IPS DF 4.7 (cell line): Measurements from ENCODE around the gene AEBP2.
"Not testable (repeated sequence)": the region's sequence is repeated elsewhere in the genome, so short reads cannot be mapped to it uniquely, and the experiment has no call there.

Experiments used
- DNase-seq: peaks from one replicate; pipeline ENCODE4 v3.0.0-alpha.2; 2013; ENCODE audit warnings: low spot score; ENCODE audit errors: extremely low read depth

Gene AEBP2

DNA sequence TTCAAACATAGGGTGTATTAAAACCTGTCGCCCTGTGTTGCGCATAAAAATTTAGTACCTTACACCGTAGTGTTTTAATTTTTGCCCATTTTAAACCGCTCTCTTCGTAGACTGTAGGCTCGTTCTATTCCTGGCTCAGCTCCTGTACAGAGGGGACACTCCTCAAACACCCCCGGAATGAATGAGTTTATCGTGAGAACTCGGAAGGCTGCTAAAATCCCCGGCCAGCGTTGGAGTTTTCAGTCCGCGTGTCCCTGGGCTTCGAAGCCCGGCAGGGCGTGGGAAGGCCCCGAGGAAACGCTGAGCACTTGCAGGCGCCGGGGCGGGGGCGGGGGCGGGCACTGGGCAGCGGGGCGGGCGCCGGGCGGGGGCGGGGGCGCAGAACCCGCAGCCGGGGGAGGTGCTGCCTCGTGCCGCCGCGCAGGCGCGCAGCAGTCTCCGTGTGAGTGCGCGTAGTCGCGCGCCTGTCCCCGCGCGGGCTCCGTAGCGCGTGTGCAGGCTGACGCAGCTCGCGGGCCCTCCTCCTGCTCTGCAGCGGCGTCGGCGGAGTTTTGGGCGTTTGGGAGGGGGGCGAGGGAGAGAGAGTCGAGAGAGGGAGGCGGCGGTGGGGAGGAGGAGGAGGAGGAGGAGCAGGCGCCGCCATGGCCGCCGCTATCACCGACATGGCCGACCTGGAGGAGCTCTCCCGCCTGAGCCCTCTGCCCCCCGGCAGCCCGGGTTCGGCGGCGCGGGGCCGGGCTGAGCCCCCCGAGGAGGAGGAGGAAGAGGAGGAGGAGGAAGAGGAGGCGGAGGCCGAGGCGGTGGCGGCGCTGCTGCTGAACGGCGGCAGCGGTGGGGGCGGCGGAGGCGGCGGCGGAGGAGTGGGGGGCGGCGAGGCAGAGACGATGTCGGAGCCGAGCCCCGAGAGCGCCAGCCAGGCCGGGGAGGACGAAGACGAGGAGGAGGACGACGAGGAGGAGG, at the start of gene AEBP2:
Gene AEBP2, plus strand, starts transcription at position 434 of the 960 bp plus-strand sequence. Its CDS starts 208 bp downstream, at position 642.
- DNase-seq: no peak

DNA sequence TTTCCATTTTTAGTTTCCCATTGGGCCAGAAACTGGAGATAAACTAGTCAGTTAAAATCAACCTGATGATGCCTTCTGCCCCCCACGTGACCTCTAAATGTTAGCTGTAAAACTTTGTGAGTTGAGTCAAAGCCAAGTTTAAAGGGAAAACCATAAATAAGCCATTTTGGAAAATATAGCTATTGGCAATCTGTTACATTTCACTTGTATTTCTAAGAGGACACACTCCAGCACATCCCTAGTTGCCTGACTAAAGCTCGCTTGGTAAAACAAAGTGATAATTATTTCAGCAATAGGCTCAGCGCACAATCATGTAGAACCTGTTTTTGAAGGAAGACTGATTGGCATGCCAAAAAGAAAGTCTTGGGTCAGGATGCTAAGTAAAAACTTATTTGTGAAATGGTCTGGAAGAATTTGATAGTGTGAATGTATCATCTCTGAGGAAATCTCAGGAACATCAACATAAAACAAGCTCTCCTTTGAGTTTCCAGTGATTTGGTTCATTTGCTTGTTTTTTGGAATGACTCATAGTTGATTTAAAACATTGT, 49.2 kb upstream of the AEBP2 start:
- DNase-seq: no peak

DNA sequence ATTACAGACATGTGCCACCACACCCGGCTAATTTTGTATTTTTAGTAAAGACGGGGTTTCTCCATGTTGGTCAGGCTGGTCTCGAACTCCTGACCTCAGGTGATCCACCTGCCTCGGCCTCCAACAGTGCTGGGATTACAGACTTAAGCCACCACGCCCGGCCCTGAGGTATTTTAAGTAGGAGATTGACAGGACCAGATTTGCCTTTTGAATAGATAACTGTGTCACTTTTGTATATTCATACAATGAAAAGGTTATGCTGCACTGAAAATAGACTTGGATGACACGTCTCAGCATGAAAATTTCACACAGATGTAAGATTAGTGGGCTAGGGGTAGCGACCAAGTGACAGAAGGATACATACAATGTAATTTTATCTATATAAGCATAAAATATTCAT, 46.6 kb upstream of the AEBP2 start:
- DNase-seq: not testable (repeated sequence)

DNA sequence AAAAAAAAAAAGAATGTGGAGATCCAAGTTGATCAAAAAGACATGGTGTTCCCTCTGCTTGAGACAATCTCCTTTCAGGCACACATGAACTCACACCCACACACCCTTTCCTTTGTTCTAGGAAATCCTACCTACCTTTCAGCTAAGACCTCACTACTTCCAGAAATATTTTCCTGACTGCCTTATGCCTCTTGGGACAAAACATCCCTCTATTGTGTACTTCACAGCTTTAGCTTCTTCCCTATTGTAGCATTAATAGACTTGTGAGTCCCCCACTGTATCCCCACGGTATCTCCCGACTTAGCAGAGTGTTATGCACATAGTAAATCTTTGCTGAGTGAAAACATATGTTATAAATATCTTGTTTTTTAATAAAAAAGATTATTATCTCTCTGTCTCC, 44.9 kb upstream of the AEBP2 start:
- no peak for DNase-seq

- no peak for DNase-seq
Observed at GRCh38 chr12:19397534-19397933, 41.8 kb upstream of the AEBP2 start.

GRCh38 chr12:19398376-19399363, 40.6 kb upstream of the AEBP2 start:
- DNase-seq: no peak

DNA sequence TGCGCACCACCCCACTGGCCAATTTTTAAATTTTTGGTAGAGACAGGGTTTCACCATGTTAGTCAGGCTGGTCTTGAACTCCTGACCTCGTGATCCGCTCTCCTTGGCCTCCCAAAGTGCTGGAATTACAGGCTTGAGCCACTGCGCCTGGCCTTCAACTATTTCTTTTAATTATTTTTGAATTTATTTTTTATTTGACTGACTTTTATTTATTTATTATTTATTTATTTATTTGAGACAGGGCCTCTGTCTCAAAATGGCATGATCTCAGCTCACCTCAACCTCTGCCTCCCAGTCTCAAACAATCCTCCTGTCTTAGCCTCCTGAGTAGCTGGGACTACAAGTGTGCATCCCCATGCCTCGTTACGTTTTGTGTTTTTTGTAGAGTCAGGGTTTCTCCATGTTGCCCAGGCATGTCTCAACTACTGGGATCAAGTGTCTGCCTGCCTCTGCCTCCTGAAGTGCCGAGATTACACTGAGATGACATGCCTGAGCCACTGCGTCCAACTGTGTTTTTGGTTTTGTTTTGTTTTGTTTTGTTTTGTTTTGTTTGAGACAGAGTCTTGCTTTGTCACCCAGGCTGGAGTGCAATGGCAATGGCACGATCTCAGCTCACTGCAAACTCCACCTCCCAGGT, 38.5 kb upstream of the AEBP2 start:
- DNase-seq: not testable (repeated sequence)

GRCh38 chr12:19402211-19402610, 37.1 kb upstream of the AEBP2 start:
- DNase-seq: no peak

GRCh38 chr12:19402743-19403431, 36.4 kb upstream of the AEBP2 start:
- DNase-seq: no peak

DNA sequence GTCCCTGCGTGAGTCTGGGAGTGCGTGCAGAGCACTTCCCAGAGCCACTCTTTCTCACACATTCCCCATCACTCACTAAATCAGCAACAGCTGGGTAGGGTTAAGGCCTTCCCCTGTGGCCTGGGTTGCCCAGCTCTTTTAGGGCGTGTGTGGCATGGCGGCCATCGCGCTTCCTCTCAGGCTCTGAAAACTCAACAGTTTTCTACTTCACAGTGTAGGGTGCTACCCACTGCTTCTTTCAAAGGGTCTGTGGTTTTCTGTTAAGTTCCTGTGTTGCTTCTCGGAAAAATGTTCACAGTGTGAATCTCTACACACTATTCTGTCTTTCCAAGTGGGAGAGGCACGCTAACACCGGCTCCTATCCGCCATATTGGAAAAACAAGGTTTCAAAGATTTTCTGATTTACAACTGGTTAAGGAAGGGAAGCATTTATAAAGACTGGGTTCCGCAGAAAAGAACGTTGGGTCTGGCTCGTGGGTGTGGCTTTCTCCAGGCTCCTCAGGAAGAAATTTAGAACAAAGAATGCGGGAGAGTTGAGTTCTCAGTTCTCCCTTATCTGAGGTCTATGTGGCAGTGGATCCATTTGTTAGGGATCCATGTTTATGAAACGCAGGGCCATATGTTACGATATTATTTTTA, 34.9 kb upstream of the AEBP2 start:
- no peak for DNase-seq

DNA sequence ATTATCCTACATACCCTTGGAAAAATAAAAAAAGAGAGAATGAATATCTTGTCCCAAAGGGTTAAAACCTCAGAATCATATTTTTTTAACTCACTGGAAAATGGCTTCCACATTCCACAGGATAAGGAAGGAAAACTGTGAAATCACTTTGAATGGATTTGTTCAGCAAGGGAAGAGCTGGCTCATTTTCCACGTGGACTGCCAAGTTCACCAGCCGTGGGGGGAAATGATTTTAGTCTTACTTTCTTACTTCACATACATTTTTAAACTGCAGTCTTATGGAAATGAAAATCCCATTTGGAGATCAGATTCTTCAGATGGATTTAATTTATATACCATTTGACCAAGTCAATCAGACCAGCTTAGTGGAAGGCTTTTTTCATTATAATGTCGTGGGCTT, 29.9 kb upstream of the AEBP2 start:
- DNase-seq: no peak

DNA sequence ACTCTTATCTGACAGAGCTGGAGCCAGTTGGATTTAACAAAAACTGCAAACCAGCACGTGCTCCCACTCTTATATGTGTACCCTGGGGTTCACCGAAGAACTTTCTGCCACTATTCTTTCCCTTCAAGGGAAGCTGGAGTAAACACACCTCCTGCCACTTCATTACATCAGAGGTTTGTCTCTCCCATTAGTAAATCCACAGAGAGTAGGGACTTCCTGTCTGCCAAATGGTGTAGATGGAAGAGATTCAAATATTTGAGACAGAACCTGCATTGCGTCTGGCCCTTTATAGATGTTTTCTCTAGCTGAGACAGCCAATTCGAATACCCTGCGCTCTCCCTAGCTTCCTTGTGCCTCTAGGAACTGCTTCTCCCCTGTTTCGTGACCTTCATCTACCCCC, 29.1 kb upstream of the AEBP2 start:
- no peak for DNase-seq

- DNase-seq: no peak
Observed at GRCh38 chr12:19410629-19411185, 28.6 kb upstream of the AEBP2 start.

GRCh38 chr12:19411234-19412204, 27.8 kb upstream of the AEBP2 start:
- DNase-seq: no peak

GRCh38 chr12:19412844-19413243, 26.4 kb upstream of the AEBP2 start:
- DNase-seq: no peak

DNA sequence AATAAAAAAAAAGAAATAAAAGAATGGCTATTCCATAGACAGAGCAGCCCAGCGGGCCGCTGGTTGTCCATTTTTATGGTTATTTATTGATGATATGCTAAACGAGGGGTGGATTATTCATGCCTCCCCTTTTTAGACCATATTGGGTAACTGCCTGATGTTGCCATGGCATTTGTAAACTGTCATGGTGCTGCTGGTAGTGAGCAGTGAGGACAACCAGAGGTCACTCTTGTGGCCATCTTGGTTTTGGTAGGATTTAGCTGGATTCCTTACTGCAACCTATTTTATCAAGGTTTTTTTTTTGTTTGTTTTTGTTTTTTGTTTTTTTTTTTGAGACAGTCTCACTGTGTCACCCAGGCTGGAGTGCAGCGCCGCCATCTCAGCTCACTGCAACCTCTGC, 25.7 kb upstream of the AEBP2 start:
- DNase-seq: not testable (repeated sequence)

DNA sequence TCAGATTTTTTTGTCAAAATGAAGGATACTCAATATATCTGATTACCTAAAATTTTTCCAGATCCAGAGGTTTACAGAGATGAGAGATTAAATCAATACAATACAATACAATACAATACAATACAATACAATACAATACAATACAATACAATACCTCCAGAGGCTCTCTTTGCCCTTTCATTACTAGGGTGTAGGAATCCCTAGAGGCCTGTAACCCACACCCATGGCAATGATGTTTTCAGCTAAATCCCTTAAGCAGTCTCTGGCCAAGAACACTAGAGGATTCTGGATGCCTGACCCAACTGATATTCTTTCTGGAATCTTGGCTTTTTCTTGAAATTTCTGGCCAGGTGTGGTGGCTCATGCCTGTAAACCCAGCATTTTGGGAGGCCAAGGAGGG, 23.7 kb upstream of the AEBP2 start:
- DNase-seq: no peak

GRCh38 chr12:19419086-19419485, 20.2 kb upstream of the AEBP2 start:
- DNase-seq: no peak
